Pancreas (tissue), 10 donors: ENCODE data around the gene CYTIP. TPM values are rescaled to one million over a fixed set of nuclear protein-coding genes. Genes with fewer than 3 reads are reported as not detected.

Source experiments
- ATAC-seq, 4 donors: fragments of 200-7000 bp; cut with Tn5 transposase; one replicate each; pipeline versions ENCODE4 v1.8.0 to v1.9.1; 2020; ENCODE audit warnings: mild to moderate bottlenecking in 4 of 4, moderate library complexity in 4 of 4
- DNase-seq, 6 donors: peaks; one replicate each; pipeline ENCODE4 v3.0.0-alpha.2; 2020
- FAIRE-seq: peaks from 2 replicates; lab custom pipeline; 2012; peaks lifted over from hg19 to GRCh38; lab: Jason Lieb, UNC
- H3K27ac ChIP-seq, 4 donors: fragments of 200-600 bp; sonication (generic); 1 replicate in 3 of 4; 2 replicates in 1 of 4; pipeline versions ENCODE4 v1.5.0 to v1.8.0; 2020
- H3K27me3 ChIP-seq, 4 donors: fragments of 200-600 bp; one replicate each; pipeline ENCODE4 v1.8.0; 2021
- H3K36me3 ChIP-seq, 3 donors: fragments of 200-600 bp; sonication (generic) in 1 of 3; one replicate each; pipeline versions ENCODE4 v1.5.0 to v1.8.0; 2020 to 2021
- H3K4me1 ChIP-seq, 3 donors: fragments of 200-600 bp; one replicate each; pipeline ENCODE4 v1.8.0; 2021
- H3K4me3 ChIP-seq, 4 donors: fragments of 200-600 bp; sonication (generic) in 2 of 4; one replicate each; pipeline versions ENCODE4 v1.5.0 to v1.8.0; 2020 to 2021
- H3K9me3 ChIP-seq, 4 donors: fragments of 200-600 bp; one replicate each; pipeline ENCODE4 v1.8.0; 2021
- WGBS, 2 donors: extraction: QIAGEN DNeasy Blood & Tissue Kit; methylation state at CpG; one replicate each; pipeline ENCODE4 v1.1.7; 2013; 5-methylcytosine and 5-hydroxymethylcytosine counted together
- intact Hi-C, 3 donors: fragments of 100-400 bp; cut with DNase I; formaldehyde crosslinking; loops; one replicate each; pipeline versions ENCODE4 v1.11.1 to v1.14.2; 2022
- polyA plus RNA-seq, 2 donors: library from polyadenylated mRNA; stranded (reverse); fragments of 200-250 nt; gene quantifications; one replicate each; pipeline ENCODE4 v1.2.3, GENCODE V29; 2013
- total RNA-seq, 6 donors: library from RNA; stranded (reverse); fragmentation: NEBNext Ultra II Directional in 4 of 6; extraction: Animal tissue kit (Norgen Biotek cat#: 25700) in 4 of 6; gene quantifications; one replicate each; pipeline versions ENCODE4 v1.2.1 to v1.2.4, GENCODE V29; 2021 to 2023
- TF ChIP-seq, protein P1 (sequence below), 4 donors: fragments of 200-600 bp; sonication (generic) in 3 of 4; IDR thresholded peaks; one replicate each; pipeline versions ENCODE4 v1.5.0 to v1.8.0; 2021; ENCODE audit warnings: antibody characterized with exemption in 4 of 4
- donor health status: healthy with polysubstance abuse.
- donor health status: DM: no; HTN: no; CAD: no; lungs with moderate emphysema.
- donor health status: DM: no; HTN: no; CAD: no.
- donor health status: control.
- donor health status: control.
- donor health status: Bipolar disorder and iron deficiency.
- donor health status: DM: yes; HTN: yes; CAD: no.
- donor health status: DM: no; HTN: no; CAD: no.
- donor health status: DM: no; HTN: no; CAD: no.
- donor health status: DM: yes; HTN: yes; CAD: no.

Gene CYTIP
- total and polyA plus RNA-seq, 8 donors, result 0.47 to 6.4 (median 2.7) TPM

DNA sequence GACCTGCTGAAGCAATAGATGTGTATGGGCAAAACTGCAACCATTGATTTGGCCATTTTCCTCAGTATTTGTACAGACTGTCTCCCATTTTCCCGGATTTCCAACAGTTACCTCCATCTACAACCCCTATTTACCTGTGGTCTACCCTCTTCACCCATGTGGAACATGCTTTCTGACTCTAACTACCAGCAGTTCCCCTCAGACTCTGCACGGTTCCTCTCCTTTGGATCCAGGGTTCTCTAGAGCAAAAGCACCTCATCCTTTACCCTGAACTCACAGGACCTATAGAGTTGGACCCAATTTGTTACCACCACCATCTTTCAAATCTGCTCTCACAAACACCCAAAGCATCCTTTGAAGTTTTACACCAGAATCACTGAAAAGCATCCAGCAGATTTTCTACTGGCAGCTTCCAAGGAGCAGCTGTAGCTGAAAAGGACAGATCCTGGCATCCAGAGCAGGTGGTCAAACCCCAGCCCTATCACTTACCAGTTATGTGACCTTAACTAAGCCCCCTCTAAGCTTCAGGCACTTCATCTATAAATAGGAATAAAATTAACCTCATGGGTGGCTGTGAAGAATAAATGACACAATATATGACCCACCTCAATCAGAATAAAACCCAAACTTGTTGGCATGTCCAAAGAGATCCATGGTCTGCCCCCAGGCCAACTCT lies 15.3 kb downstream of the CYTIP start:
- no peak for ATAC-seq

DNA sequence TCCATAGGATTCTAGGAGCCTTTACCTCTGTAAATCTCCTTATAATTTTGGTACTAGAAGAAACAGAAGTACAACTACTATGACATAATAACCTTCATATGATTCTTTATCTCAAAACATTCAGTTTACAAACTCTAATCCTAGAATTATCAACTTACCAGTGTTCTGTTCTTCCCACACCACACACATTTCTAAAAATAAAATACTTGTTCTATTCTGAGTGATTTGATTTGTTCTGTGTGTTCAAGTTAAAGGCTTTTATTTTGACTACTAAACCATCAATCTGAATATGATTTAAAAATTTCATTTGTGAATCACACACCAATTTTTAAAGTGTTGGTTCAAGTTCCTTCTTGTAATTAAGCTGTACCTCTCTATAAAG lies 16.0 kb downstream of the CYTIP start:
- intact Hi-C loops, result no loop called here
- Histone ChIP-seq H3K27me3 (no peaks in the 10 kb centered on the region), H3K4me3 (no peak overlapping the region), H3K9me3 (peaks cover 0 to 3% (median 0%) of the 10 kb centered on the region in 4 donors), H3K36me3 (no peaks in the 10 kb centered on the region), H3K27ac (no peak overlapping the region), H3K4me1 (peaks cover 0 to 2% (median 0%) of the 10 kb centered on the region in 3 donors)
- no peak for FAIRE-seq
- TF ChIP-seq, protein P1, sequence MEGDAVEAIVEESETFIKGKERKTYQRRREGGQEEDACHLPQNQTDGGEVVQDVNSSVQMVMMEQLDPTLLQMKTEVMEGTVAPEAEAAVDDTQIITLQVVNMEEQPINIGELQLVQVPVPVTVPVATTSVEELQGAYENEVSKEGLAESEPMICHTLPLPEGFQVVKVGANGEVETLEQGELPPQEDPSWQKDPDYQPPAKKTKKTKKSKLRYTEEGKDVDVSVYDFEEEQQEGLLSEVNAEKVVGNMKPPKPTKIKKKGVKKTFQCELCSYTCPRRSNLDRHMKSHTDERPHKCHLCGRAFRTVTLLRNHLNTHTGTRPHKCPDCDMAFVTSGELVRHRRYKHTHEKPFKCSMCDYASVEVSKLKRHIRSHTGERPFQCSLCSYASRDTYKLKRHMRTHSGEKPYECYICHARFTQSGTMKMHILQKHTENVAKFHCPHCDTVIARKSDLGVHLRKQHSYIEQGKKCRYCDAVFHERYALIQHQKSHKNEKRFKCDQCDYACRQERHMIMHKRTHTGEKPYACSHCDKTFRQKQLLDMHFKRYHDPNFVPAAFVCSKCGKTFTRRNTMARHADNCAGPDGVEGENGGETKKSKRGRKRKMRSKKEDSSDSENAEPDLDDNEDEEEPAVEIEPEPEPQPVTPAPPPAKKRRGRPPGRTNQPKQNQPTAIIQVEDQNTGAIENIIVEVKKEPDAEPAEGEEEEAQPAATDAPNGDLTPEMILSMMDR (IDR thresholded peaks at IDR 0.05), result no peak
- no peak for DNase-seq
- no peak for ATAC-seq

More for the DNA sequence above, 15.3 kb downstream of the CYTIP start:
- Histone ChIP-seq H3K27me3 (no peaks in the 10 kb centered on the region), H3K9me3 (peaks cover 0 to 3% (median 0%) of the 10 kb centered on the region in 4 donors), H3K4me1 (peaks cover 0 to 9% (median 0%) of the 10 kb centered on the region in 3 donors), H3K4me3 (no peak overlapping the region), H3K27ac (no peak overlapping the region), H3K36me3 (no peaks in the 10 kb centered on the region)
- 82 to 85% methylated on average over 2 of the region's 2 CpGs for WGBS, 2 donors
- TF ChIP-seq, protein P1 (IDR thresholded peaks at IDR 0.05), result no peak
- DNase-seq (no peak), FAIRE-seq (no peak)
- intact Hi-C loops, result no loop called here

DNA sequence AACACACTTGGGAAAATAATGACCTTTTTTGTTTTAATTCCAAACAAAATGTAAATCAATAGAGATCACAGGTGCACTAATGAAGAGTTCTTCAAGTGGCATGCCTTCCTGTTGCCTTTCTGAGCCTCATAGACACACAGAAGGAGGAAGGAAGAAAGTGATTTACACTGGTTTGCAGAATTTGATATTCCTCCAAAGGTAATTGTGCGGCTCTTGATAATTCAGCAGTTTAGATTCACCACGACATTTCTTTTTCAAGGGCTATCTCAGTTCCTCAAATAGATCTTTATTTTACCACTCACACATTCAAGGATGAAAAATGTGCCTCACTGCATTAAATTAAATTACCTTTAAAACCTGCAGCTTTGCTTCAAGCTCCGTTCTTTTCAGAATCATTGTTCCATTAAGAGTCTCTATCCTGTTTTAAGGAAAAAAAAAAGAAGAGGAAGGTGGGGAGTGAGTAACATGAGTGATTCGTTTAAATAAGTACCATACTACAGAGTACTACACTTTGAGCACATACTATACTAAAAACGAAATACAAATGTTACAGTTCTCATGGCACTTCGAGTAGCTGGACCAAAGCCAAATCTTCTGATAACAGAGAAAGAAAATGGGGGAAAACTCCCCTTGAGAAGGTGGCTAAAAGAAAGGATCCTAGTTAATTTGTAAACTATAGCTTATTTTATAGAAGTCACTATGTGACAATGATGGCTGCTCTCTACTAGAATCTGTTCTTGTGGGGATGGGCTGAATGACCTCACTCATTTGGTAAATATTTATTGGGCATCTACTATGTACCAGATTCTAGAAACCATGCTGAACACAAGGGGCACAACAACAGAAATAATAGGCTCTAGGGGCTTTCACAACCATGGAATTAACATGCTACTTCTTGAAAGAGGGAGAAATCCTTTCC lies 16.6 kb downstream of the CYTIP start:
- no peak for FAIRE-seq
- no peak for ATAC-seq
- intact Hi-C loops, result no loop called here
- no peak overlapping the region for H3K27ac ChIP-seq
- DNase-seq, result no peak
- H3K36me3 ChIP-seq, result no peaks in the 10 kb centered on the region
- no peak overlapping the region for H3K4me3 ChIP-seq
- peaks cover 0 to 3% (median 0%) of the 10 kb centered on the region in 4 donors for H3K9me3 ChIP-seq
- H3K4me1 ChIP-seq, result no peaks in the 10 kb centered on the region
- TF ChIP-seq, protein P1 (IDR thresholded peaks at IDR 0.05), result no peak
- no peaks in the 10 kb centered on the region for H3K27me3 ChIP-seq
- 65 to 68% methylated on average over 6 of the region's 6 CpGs for WGBS, 2 donors

DNA sequence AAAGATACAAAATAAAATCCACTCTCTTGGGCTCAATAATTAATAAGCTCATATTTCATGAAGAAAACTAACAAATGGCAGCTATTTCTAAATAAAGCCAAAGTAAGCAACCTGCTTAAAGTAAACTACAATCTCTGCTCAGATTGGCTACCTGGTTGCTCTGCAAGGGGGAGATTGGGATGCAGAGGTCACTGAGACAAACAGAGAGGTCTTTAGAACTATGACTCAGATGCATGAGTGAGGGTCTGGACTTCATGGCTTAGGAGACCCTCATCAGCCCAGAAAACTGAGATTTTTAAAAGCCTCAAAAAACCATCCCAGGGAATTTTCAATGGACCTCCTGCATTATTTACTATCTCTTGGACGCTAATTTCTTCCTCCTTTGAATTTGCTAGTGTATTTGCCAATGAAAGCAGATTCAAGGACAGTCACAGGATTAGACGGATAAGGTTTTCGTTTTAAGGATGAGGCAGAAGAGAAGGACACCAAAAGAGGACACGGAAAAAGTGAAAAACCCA lies 17.4 kb downstream of the CYTIP start:
- ATAC-seq (no peak), DNase-seq (no peak), FAIRE-seq (no peak)
- Histone ChIP-seq H3K27ac (no peak overlapping the region), H3K4me3 (no peak overlapping the region), H3K9me3 (peaks cover 0 to 3% (median 0%) of the 10 kb centered on the region in 4 donors), H3K27me3 (no peaks in the 10 kb centered on the region), H3K36me3 (no peaks in the 10 kb centered on the region), H3K4me1 (no peaks in the 10 kb centered on the region)
- intact Hi-C loops, result no loop called here
- TF ChIP-seq, protein P1 (IDR thresholded peaks at IDR 0.05), result no peak
- WGBS, 2 donors, result 72 to 73% methylated on average over 4 of the region's 4 CpGs
